Left kidney (tissue), 2 donors: Measurements from ENCODE around the gene SPATA21. TPM values are rescaled to one million over a fixed set of nuclear protein-coding genes. Genes with fewer than 3 reads are reported as not detected.

ENCODE experiments used
- DNase-seq: peaks from one replicate; pipeline ENCODE4 v3.0.0-alpha.2; 2013
- polyA plus RNA-seq: library from polyadenylated mRNA; unstranded; fragments of 120-200 nt; gene quantifications from one replicate; pipeline ENCODE4 v1.2.1, GENCODE V29; 2013; ENCODE audit not compliant: insufficient read length

SPATA21 gene
- polyA plus RNA-seq, 1 donor: 0.40 TPM

GRCh38 chr1:16421201-16421600 is 16.0 kb downstream of the SPATA21 start:
- DNase-seq: no peak

GRCh38 chr1:16420424-16421118 is 16.7 kb downstream of the SPATA21 start:
- DNase-seq: no peak

DNA sequence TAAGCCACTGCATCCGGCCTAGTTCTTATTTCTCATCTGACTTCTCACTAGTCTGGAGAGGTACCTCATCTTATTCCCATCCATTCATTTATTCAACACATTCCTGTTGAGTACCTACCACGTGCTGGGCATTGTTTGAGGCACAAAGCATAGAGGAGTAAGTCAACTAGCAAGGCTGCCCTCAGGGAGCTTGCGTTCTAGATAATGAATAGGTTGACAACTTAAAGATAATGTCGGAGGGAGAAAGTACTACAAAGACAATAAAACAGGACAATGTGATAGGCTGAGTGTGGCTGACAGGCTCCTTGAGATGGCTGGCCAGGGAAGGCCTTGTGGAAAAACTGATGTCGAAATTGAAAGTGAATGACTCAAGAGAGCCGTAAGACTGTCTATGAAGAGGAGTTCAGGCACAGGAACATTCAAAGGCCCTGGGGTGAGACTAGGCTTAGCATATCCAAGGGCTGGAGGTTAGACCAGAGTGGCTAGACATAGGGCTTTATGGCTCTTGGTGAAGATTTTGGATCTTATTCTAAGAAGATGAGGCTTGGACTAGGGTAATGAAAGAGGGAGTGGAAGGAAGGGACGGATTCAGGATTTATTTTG is 18.3 kb downstream of the SPATA21 start:
- no peak for DNase-seq

DNA sequence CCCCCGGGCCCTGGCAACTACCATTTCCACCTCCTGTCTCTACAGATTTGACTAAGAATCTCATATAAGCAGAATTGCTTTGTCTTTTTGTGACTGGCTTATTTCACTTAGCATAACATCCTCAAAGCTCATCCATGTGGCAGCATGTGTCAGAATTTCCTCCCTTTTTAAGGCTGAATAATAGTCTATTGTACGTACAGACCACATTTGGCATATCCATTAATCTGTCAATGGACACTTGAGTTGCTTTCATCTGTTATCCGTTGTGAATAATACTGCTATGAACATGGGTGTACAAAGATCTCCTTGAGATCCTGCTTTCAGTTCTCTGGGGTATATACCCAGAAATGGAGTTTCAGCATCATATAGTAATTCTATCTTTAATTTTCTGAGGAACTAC is 24.0 kb downstream of the SPATA21 start:
- no peak for DNase-seq

GRCh38 chr1:16410803-16411202 is 26.4 kb downstream of the SPATA21 start:
- no peak for DNase-seq

- DNase-seq: no peak
Measured at GRCh38 chr1:16409536-16410152, 27.6 kb downstream of the SPATA21 start.

DNA sequence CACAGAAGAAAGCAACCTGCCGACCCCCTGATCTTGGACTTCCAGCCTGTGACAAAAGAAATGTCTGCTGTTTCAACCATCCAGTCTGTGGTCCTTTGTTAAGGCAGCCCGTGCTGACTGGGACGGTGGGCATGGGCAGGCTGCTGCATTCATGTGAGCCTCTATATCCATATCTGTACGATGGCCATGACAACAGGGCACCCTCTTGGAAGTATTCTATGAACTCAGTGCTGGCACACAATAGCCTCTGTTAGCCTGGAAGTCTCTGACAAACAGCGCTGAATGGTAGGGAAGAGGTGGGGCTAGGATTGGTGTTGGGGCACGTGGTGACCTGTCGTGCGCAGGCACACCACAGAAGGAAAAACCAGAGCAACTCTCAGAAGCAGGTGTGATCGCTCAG is 30.4 kb downstream of the SPATA21 start:
- no peak for DNase-seq

- DNase-seq: no peak
Measured at GRCh38 chr1:16405441-16405840, 31.8 kb downstream of the SPATA21 start.

- no peak for DNase-seq
Measured at GRCh38 chr1:16402742-16403141, 34.5 kb downstream of the SPATA21 start.

- DNase-seq: no peak
Measured at GRCh38 chr1:16398371-16398953, 38.8 kb downstream of the SPATA21 start.

DNA sequence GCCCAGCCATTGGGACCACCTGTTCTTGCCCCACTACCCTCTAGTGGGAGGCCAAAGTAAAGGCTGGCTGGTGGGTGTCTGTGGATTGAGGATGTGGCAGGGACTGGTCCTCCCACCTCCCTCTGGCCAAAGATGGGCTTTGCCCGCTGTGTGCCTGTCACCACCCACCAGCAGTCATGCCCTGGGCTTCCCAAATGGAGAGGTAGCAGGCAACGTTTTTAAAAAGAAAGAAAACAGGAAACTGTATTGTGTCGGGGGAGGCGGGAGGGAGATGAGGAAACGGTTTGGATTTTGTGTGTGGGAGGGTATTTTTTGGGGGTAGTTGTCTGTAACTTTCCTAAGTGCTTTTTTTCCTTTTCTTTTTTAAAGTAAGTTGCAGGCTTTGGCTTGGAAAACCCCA is 40.1 kb downstream of the SPATA21 start:
- DNase-seq: no peak

GRCh38 chr1:16396591-16396990 is 40.6 kb downstream of the SPATA21 start:
- DNase-seq: no peak

GRCh38 chr1:16394977-16395376 is 42.2 kb downstream of the SPATA21 start:
- DNase-seq: no peak

DNA sequence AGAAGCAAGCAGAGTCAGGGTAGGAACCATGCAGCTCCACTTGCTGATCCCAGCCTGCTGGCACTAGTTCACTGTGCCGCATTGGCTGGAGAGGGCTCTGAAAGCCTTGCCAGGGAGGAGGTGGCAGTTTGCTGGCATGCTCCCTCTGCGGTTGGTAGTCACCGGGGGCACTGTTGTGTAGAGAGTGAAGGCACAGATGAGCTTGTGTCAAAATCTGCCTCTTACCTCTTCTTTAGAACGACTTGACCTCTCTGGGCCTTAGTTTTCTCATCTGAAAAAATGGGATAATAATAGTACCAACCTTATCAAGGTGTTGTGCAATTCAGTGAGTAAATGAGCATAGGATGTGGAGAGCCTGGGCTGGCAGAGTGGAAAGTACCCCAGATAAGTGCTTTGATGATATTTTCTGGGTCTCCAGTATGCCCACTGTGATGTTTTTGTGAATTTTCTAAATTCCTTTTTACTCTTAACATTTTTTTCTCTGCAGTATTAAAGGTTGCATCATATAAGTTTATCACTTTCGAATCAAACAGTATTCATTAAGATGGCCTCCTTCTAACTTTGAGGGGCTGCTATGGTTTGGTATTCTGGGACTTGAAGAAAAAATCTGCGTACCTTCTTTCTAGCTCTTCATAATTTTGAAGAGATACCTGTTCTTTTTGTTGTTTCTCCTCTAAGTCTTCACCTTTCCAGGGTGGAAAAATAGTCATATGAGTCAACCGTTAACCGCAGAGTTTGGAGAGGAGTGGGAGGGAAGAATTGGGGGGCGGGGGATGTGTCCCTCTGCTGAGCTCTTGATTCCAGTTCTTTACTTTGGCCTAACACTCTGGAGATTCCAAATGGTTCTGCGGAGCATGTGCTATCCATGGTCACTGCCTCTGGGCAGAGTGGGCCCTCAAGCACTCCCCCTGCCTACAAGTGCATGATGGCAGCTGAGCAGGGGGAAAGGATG is 43.4 kb downstream of the SPATA21 start:
- no peak for DNase-seq

- DNase-seq: no peak
Measured at GRCh38 chr1:16392740-16393569, 44.3 kb downstream of the SPATA21 start.

- no peak for DNase-seq
Measured at GRCh38 chr1:16391411-16391810, 45.8 kb downstream of the SPATA21 start.

- DNase-seq: no peak
Measured at GRCh38 chr1:16387201-16388188, 49.7 kb downstream of the SPATA21 start.

DNA sequence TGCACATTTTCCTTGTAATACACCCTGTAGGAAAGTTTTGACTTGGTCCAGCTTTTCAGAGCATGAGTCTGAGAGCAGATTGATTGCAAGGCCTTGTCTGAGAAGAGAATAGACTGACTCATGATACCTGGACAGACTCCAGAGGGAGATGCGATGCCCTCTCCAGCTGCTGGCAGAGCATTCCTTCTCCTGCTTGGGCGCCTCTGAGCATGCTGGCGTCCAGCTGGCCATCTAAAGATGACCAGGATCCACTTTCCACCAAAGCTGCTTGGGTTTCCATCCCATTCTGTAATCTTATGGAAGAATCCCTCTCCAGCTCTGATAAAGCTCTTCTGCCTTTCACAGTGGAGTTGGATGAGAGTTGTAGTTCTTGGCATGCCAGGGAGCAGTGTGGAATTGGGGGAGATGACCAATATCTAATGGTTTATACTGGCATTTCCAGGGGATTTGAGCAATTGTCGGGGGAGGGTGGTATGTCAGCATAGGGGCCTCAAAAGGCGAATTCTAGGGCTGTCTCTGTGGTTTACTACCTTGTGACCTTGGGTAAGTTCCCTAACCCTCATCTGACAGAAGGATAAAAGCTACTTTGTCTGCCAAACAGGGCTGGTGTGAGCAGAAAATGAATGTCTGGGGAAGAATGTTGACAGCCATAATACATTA is 50.6 kb downstream of the SPATA21 start:
- no peak for DNase-seq
